HG02885 (cell line): ENCODE results near the gene STRADB.

ENCODE experiments used
- ATAC-seq: cut with Tn5 transposase; IDR thresholded peaks from one replicate; pipeline ENCODE4 v1.9.1; 2021; ENCODE audit warnings: mild to moderate bottlenecking; ENCODE audit not compliant: unreplicated experiment, poor library complexity

The STRADB gene

GRCh38 chr2:201522965-201523364 lies 71.4 kb downstream of the STRADB start:
- ATAC-seq: no peak

- ATAC-seq: no peak
Observed at GRCh38 chr2:201523506-201523905, 72.0 kb downstream of the STRADB start.
